HCT116 (cell line): ENCODE results near the gene TRPV2. TPM values are rescaled to one million over a fixed set of nuclear protein-coding genes. Genes with fewer than 3 reads are reported as not detected.

Experiments
- ATAC-seq: fragments of 200-7000 bp; cut with Tn5 transposase; 2 replicates; pipeline ENCODE4 v1.9.1; 2020; ENCODE audit warnings: mild to moderate bottlenecking, moderate library complexity
- BruUV-seq: library from RNA; stranded (reverse); fragments of 400-500 nt; replicated peaks from 2 replicates; lab custom pipeline; 2021; lab: Mats Ljungman, UMichigan
- CTCF ChIA-PET: fragments of 300-600 bp; sonication (Branson Sonifier 250); formaldehyde crosslinking; loops from one replicate; lab custom pipeline; 2021; ENCODE audit warnings: antibody characterized with exemption; lab: Charles Lee
- POLR2A ChIA-PET: fragments of 300-600, 350-600 bp; sonication (Branson Sonifier 250); formaldehyde crosslinking; loops from one replicate; lab custom pipeline; 2021; ENCODE audit warnings: antibody characterized with exemption; lab: Charles Lee
- RAD21 ChIA-PET, 2 experiments: fragments of 300-600 bp; sonication (Branson Sonifier 250); formaldehyde crosslinking; loops; one replicate each; lab custom pipeline; 2023; ENCODE audit warnings: low total read pairs in 2 of 2; ENCODE audit not compliant: uncharacterized antibody in 2 of 2, unreplicated experiment in 2 of 2, low non-redundant PET in 1 of 2; lab: Charles Lee
- DNase-seq: peaks from one replicate; pipeline ENCODE4 v3.0.0-alpha.2; 2010; ENCODE audit warnings: low read depth, low spot score
- H2AFZ ChIP-seq: fragments of 200-600 bp; shearing (Covaris generic), sonication (generic); 2 replicates; pipeline ENCODE4 v1.6.1; 2017; ENCODE audit warnings: low read depth, mixed run types, mixed read lengths, antibody characterized with exemption, low read length; ENCODE audit not compliant: poor library complexity, severe bottlenecking
- H3K27ac ChIP-seq: 2 replicates; pipeline ENCODE4 v1.5.1; 2012; ENCODE audit warnings: low read depth, low read length
- H3K27me3 ChIP-seq: fragments of 200-600 bp; sonication (generic); 2 replicates; pipeline ENCODE4 v1.6.1; 2016; ENCODE audit warnings: mixed run types, low read length, mixed read lengths; ENCODE audit not compliant: insufficient read depth
- H3K36me3 ChIP-seq, 2 experiments: fragments of 200-500 bp in 1 of 2; fragments of 200-600 bp in 1 of 2; sonication (Bioruptor generic) in 1 of 2; sonication (generic) in 1 of 2; 2 replicates each; pipeline versions ENCODE4 v1.5.1 to v1.6.1; 2014 to 2016; ENCODE audit warnings: low read length in 2 of 2, inconsistent platforms in 1 of 2, mixed read lengths in 1 of 2, mixed run types in 1 of 2; ENCODE audit not compliant: insufficient read depth in 2 of 2, control insufficient read depth in 1 of 2
- H3K4me1 ChIP-seq, 2 experiments: fragments of 200-600 bp in 1 of 2; sonication (generic) in 1 of 2; 2 replicates each; pipeline versions ENCODE4 v1.5.1 to v1.6.1; 2012 to 2017; ENCODE audit warnings: low read length in 2 of 2, inconsistent platforms in 1 of 2, mild to moderate bottlenecking in 1 of 2, mixed read lengths in 1 of 2, mixed run types in 1 of 2, moderate library complexity in 1 of 2; ENCODE audit not compliant: insufficient read depth in 2 of 2, control insufficient read depth in 1 of 2
- H3K4me2 ChIP-seq: fragments of 200-600 bp; sonication (generic); 2 replicates; pipeline ENCODE4 v1.6.1; 2017; ENCODE audit warnings: mixed run types, low read length, mixed read lengths
- H3K4me3 ChIP-seq, 2 experiments: fragments of 200-600 bp in 1 of 2; sonication (generic) in 1 of 2; replicated peaks in 1 of 2; 2 replicates each; pipeline ENCODE4 v1.5.1; 2011 to 2016; ENCODE audit warnings: low read length in 2 of 2, control low read depth in 1 of 2, low read depth in 1 of 2, mild to moderate bottlenecking in 1 of 2, mixed read lengths in 1 of 2, mixed run types in 1 of 2
- H3K79me2 ChIP-seq: fragments of 200-600 bp; sonication (generic); 2 replicates; pipeline ENCODE4 v1.6.1; 2017; ENCODE audit warnings: mild to moderate bottlenecking, mixed run types, low read length, moderate library complexity, mixed read lengths; ENCODE audit not compliant: insufficient read depth
- H3K9ac ChIP-seq: fragments of 200-600 bp; sonication (generic); 2 replicates; pipeline ENCODE4 v1.6.1; 2016; ENCODE audit warnings: low read length, mixed read lengths
- H3K9me2 ChIP-seq: fragments of 200-600 bp; sonication (generic), shearing (Covaris generic); 2 replicates; pipeline ENCODE4 v1.6.1; 2017; ENCODE audit warnings: mixed run types, mild to moderate bottlenecking, moderate library complexity; ENCODE audit not compliant: insufficient read depth
- H3K9me3 ChIP-seq, 2 experiments: fragments of 200-500 bp in 1 of 2; fragments of 200-600 bp in 1 of 2; sonication (Bioruptor generic) in 1 of 2; sonication (generic) in 1 of 2; 2 replicates each; pipeline ENCODE4 v1.6.1; 2014 to 2017; ENCODE audit warnings: low read length in 2 of 2, mixed read lengths in 2 of 2, inconsistent platforms in 1 of 2, low read depth in 1 of 2, mild to moderate bottlenecking in 1 of 2, mixed run types in 1 of 2, moderate library complexity in 1 of 2; ENCODE audit not compliant: control insufficient read depth in 1 of 2, insufficient read depth in 1 of 2
- H4K20me1 ChIP-seq: fragments of 200-600 bp; sonication (generic), shearing (Covaris generic); 2 replicates; pipeline ENCODE4 v1.6.1; 2017; ENCODE audit warnings: mixed run types, mild to moderate bottlenecking, moderate library complexity; ENCODE audit not compliant: insufficient read depth
- FOSL1 ChIP-seq: IDR thresholded peaks from 2 replicates; pipeline ENCODE4 v1.6.1; 2012; ENCODE audit warnings: low read depth
- JUND ChIP-seq: IDR thresholded peaks from 2 replicates; pipeline ENCODE4 v1.6.1; 2012
- POLR2A ChIP-seq: IDR thresholded peaks from 2 replicates; pipeline ENCODE4 v1.7.0; 2011; ENCODE audit warnings: borderline replicate concordance; ENCODE audit not compliant: insufficient read depth, insufficient read length; ENCODE audit errors: extremely low read depth
- SIN3A ChIP-seq: IDR thresholded peaks from 2 replicates; pipeline ENCODE4 v1.6.1; 2012; ENCODE audit warnings: low read depth
- SP1 ChIP-seq: IDR thresholded peaks from 2 replicates; pipeline ENCODE4 v1.6.1; 2012; ENCODE audit warnings: low read depth
- SRF ChIP-seq: IDR thresholded peaks from 2 replicates; pipeline ENCODE4 v1.6.1; 2012; ENCODE audit warnings: low read depth
- TCF7L2 ChIP-seq: IDR thresholded peaks from 2 replicates; pipeline ENCODE4 v1.7.0; 2011; ENCODE audit warnings: borderline replicate concordance, inconsistent platforms; ENCODE audit not compliant: insufficient read depth, insufficient read length; ENCODE audit errors: extremely low read depth
- YY1 ChIP-seq: IDR thresholded peaks from 2 replicates; pipeline ENCODE4 v1.6.1; 2011; ENCODE audit warnings: low read length, low read depth, moderate library complexity, mild to moderate bottlenecking; ENCODE audit not compliant: insufficient replicate concordance; ENCODE audit errors: extremely low read depth
- ZFX ChIP-seq: fragments of 450-650 bp; IDR thresholded peaks from 2 replicates; pipeline ENCODE4 v1.6.1; 2017
- intact Hi-C: fragments of 100-400 bp; cut with micrococcal nuclease; formaldehyde crosslinking; loops from 2 replicates; pipeline ENCODE4 v1.10.0; 2022
- total RNA-seq: library from RNA; stranded (reverse); gene quantifications from one replicate; pipeline ENCODE4 v1.2.1, GENCODE V29; 2021; ENCODE audit not compliant: unreplicated experiment
- TF ChIP-seq, protein P1 (sequence below): IDR thresholded peaks from 2 replicates; pipeline ENCODE4 v1.6.1; 2012; ENCODE audit warnings: low read depth
- TF ChIP-seq, protein P2 (sequence below): IDR thresholded peaks from 2 replicates; pipeline ENCODE4 v1.6.1; 2011; ENCODE audit warnings: mild to moderate bottlenecking, low read length, moderate library complexity; ENCODE audit not compliant: insufficient replicate concordance; ENCODE audit errors: extremely low read depth

TRPV2 gene
- total RNA-seq, 1 experiment from 2014 or later, result 2.7 TPM

DNA sequence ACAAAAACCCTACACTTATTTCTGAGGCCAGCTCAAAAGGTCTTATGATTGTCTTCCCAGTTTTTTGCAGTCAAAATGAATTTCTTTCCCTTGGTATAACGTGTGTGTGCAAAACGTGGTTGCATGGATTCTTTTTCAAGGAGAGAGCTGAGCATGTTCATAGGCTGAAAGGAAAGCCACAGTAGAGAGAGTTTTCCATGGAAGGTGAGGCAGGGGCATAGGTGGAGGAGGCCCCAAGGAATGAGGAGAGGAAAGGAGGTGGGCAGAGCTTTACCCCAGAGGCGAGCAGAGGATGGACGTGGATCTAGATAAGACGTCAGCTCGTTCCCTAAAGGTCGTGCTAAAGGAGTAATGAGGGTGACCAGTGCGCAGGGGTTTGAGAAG lies 22.8 kb downstream of the TRPV2 start:
- peaks cover 10 to 42% of the 10 kb centered on the region in 2 experiments; a peak in 3 of 4 replicates for H3K4me1 ChIP-seq
- H3K9ac ChIP-seq, result peak overlapping the region; percentile 96
- ChIA-PET POLR2A (interaction anchor here (0.5 to 7.1 kb wide), 40 partner anchors 10 to 1149 kb away, joined by 3 to 93 read pairs (median 4); partner anchors contain the start of genes TRPV2 and UBB), CTCF (interaction anchor here (1.0 to 2.7 kb wide), 5 partner anchors 9 to 152 kb away, joined by 5 to 52 read pairs (median 6); no protein-coding TSS in a partner anchor), RAD21 (interaction anchor here (0.9 to 1.3 kb wide), 3 partner anchors 10 to 152 kb away, joined by 3 read pairs; no protein-coding TSS in a partner anchor)
- peak overlapping the region; percentile 88 for H3K27ac ChIP-seq
- H4K20me1 ChIP-seq, result peaks cover 15% of the 10 kb centered on the region; the same call in 1 of the 2 replicates
- H3K36me3 ChIP-seq, result peaks cover 24 to 40% of the 10 kb centered on the region in 2 experiments
- H3K9me3 ChIP-seq, result no peaks in the 10 kb centered on the region
- H3K4me3 ChIP-seq, result peak overlapping the region; percentile 47 to 94
- H2AFZ ChIP-seq, result no peak overlapping the region
- H3K27me3 ChIP-seq, result no peaks in the 10 kb centered on the region
- peak overlapping the region; percentile 94 for H3K4me2 ChIP-seq
- intact Hi-C loops, result loop anchor here (2.0 to 5.0 kb wide), 2 partner anchors 51 to 151 kb away; no protein-coding TSS in a partner anchor
- H3K9me2 ChIP-seq, result no peaks in the 10 kb centered on the region
- DNase-seq, result no peak
- TF ChIP-seq FOSL1 (no peak; the same call in 1 of the 2 replicates), SRF (no peak)
- ATAC-seq, result peak; percentile 28
- TSS peak; percentile 97 for BruUV-seq
- H3K79me2 ChIP-seq, result peaks cover 44% of the 10 kb centered on the region

DNA sequence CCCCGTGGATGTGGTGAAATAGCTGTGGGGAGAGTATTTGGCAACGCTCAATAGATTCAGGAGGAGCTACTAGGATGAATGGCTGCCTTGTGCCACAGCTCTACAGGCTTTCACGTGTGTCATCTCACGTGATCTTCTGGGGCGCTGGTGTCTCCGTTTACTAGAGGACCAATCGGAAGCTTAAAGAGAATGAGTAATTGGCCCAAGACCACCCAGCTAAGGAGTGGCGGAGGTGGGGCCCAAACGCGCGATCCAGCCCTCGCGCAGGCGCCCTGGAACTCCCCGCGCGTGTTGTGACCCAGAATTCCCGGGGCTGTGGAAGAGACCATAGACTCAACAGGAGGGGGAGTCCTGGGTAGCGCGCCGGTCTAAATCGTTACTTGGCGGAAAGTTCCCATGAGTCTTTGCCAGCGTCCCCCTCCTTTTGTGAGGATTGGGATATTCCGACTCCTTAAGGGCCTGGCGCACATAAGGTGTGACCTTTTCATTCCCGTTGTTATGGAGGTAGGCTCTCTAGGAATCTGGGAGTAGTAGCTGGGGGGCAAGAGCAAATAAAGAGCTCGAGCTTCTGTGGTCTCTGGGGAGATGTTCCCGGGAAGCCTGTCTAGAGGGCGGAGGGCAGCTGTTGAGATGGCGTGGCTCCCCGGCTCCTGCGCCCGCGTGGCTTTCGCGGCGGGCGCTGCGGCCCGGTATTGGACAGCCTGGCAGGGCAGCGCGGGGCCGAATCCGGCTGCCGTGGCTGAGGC lies 23.4 kb downstream of the TRPV2 start:
- Histone ChIP-seq H4K20me1 (peaks cover 18% of the 10 kb centered on the region; the same call in 1 of the 2 replicates), H3K4me2 (peak overlapping the region; percentile 94), H3K4me1 (peaks cover 10 to 47% of the 10 kb centered on the region in 2 experiments; a peak in 3 of 4 replicates), H3K9ac (peak overlapping the region; percentile 100), H3K9me2 (no peaks in the 10 kb centered on the region), H3K79me2 (peaks cover 49% of the 10 kb centered on the region), H3K9me3 (no peaks in the 10 kb centered on the region), H2AFZ (no peak overlapping the region), H3K4me3 (peak overlapping the region; percentile 94 to 99), H3K36me3 (peaks cover 24 to 46% of the 10 kb centered on the region in 2 experiments), H3K27me3 (no peaks in the 10 kb centered on the region), H3K27ac (peak overlapping the region; percentile 97)
- CTCF ChIA-PET, result interaction anchor here (1.0 to 2.7 kb wide), 5 partner anchors 10 to 153 kb away, joined by 5 to 52 read pairs (median 6); no protein-coding TSS in a partner anchor
- no TSS peak for BruUV-seq
- intact Hi-C loops, result loop anchor here (2.0 to 5.0 kb wide), 2 partner anchors 52 to 151 kb away; no protein-coding TSS in a partner anchor
- POLR2A ChIA-PET, result interaction anchor here (0.5 to 7.1 kb wide), 42 partner anchors 9 to 1149 kb away, joined by 3 to 93 read pairs (median 4); partner anchors contain the start of genes TRPV2 and UBB
- RAD21 ChIA-PET, result interaction anchor here (0.6 to 1.3 kb wide), 4 partner anchors 10 to 153 kb away, joined by 3 read pairs; no protein-coding TSS in a partner anchor
- DNase-seq (peak; percentile 99), ATAC-seq (peak; percentile 80)
- TF ChIP-seq SRF, result peak; percentile 86; the same call in 1 of the 2 replicates
- peak; percentile 95 for TF ChIP-seq SP1
- peak; percentile 91 for TF ChIP-seq JUND
- TF ChIP-seq, protein P1, sequence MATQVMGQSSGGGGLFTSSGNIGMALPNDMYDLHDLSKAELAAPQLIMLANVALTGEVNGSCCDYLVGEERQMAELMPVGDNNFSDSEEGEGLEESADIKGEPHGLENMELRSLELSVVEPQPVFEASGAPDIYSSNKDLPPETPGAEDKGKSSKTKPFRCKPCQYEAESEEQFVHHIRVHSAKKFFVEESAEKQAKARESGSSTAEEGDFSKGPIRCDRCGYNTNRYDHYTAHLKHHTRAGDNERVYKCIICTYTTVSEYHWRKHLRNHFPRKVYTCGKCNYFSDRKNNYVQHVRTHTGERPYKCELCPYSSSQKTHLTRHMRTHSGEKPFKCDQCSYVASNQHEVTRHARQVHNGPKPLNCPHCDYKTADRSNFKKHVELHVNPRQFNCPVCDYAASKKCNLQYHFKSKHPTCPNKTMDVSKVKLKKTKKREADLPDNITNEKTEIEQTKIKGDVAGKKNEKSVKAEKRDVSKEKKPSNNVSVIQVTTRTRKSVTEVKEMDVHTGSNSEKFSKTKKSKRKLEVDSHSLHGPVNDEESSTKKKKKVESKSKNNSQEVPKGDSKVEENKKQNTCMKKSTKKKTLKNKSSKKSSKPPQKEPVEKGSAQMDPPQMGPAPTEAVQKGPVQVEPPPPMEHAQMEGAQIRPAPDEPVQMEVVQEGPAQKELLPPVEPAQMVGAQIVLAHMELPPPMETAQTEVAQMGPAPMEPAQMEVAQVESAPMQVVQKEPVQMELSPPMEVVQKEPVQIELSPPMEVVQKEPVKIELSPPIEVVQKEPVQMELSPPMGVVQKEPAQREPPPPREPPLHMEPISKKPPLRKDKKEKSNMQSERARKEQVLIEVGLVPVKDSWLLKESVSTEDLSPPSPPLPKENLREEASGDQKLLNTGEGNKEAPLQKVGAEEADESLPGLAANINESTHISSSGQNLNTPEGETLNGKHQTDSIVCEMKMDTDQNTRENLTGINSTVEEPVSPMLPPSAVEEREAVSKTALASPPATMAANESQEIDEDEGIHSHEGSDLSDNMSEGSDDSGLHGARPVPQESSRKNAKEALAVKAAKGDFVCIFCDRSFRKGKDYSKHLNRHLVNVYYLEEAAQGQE, result no peak
- peak; percentile 98 for TF ChIP-seq SIN3A
- TF ChIP-seq TCF7L2, result peak; percentile 69
- TF ChIP-seq POLR2A, result peak; percentile 98
- TF ChIP-seq YY1, result peak; percentile 85
- TF ChIP-seq ZFX, result peak; percentile 77; the same call in 1 of the 2 replicates
- TF ChIP-seq, protein P2, sequence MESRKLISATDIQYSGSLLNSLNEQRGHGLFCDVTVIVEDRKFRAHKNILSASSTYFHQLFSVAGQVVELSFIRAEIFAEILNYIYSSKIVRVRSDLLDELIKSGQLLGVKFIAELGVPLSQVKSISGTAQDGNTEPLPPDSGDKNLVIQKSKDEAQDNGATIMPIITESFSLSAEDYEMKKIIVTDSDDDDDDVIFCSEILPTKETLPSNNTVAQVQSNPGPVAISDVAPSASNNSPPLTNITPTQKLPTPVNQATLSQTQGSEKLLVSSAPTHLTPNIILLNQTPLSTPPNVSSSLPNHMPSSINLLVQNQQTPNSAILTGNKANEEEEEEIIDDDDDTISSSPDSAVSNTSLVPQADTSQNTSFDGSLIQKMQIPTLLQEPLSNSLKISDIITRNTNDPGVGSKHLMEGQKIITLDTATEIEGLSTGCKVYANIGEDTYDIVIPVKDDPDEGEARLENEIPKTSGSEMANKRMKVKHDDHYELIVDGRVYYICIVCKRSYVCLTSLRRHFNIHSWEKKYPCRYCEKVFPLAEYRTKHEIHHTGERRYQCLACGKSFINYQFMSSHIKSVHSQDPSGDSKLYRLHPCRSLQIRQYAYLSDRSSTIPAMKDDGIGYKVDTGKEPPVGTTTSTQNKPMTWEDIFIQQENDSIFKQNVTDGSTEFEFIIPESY, result peak; percentile 34
